GM21381 (cell line): ENCODE measurements around the gene KLHL29.

Experiments used
- ATAC-seq: cut with Tn5 transposase; IDR thresholded peaks from one replicate; pipeline ENCODE4 v1.9.1; 2021; ENCODE audit warnings: mild to moderate bottlenecking, moderate library complexity; ENCODE audit not compliant: unreplicated experiment

KLHL29 gene

DNA sequence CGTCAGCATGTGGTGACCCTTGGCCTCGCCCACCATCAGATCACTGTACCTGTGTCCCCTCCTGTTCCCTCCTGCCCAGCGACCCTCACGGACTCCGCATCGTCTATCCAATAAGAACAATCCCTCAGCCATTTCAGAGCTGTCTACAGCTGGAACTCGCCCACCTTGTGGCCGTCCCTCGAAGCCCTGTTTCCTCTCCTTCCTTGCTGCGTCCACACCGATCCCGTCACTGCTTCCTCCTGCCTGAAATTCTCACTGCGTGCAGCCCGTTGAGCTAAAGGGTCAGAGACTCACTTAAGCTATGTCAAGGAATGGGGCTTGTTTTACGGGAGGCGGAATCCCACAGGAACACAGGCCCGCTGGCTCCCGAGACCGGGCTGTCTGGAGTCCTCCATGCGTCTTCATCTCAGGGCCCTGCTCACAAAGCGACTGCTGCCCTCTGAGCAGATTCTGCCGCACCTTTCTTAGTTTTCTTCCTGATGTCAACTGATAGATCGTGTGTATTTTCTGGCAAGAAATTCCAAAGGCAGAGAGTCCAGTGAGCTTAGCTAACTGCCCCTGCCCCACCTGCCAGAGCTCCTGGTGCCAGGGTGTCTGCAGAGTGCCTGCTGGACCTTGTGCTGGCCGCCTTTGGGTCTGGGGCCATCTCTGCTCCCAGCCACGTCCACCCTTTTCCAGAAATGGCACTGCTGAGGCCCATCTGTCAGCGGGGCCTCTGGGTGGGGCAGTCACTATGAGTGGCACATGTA lies 35.3 kb downstream of the KLHL29 start:
- ATAC-seq: no peak

GRCh38 chr2:23420840-23421476 lies 36.0 kb downstream of the KLHL29 start:
- no peak for ATAC-seq

DNA sequence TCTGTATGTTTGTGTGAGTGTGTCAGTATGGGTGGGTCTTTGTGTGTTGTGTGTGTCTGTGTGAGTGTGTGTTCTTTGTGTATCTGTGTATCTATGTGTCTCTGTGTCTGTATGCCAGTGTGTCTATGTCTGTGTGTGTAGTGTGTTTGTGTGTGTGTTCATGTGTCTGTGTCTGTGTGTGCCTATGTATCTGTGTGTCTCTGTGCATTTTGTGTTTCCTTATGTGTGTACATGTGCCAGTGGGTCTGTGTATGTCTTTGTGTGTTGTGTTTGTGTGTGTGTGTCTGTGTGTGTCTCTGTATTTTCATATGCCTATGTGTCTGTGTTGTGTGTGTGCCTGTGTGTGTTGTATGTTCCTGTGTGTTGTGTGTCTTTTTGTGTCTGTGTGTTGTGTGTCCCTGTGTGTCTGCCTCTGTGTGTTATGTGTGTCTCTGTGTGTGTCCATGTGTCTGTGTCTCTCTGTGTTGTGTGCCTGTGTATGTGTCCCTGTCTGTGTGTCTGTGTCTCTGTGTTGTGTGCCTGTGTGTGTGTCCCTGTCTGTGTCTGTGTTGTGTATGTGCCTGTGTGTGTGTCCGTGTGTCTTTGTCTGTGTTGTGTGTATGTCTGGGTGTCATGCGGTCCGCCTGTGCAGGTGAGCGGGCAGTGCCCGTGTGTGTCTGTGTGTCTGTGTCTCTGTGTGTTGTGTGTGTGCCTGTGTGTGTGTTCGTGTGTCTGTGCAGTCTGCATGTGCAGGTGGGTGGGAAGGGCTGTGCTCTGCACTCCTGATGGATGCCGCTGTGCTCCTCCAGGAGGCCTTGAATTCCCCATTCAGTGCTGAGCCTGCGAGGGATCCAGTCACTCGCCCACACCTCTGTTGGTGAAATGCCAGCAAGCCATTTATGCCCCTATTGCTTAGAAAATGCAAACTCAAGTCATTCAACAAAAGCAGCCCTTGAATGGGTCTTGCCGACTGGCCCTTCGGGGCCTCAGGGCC lies 37.4 kb downstream of the KLHL29 start:
- ATAC-seq: no peak

- no peak for ATAC-seq
Measured at GRCh38 chr2:23423062-23423872, 38.3 kb downstream of the KLHL29 start.

GRCh38 chr2:23423873-23424680 lies 39.1 kb downstream of the KLHL29 start:
- ATAC-seq: no peak

GRCh38 chr2:23425338-23425871 lies 40.4 kb downstream of the KLHL29 start:
- ATAC-seq: no peak

- no peak for ATAC-seq
Measured at GRCh38 chr2:23425885-23426262, 40.9 kb downstream of the KLHL29 start.

- no peak for ATAC-seq
Measured at GRCh38 chr2:23426263-23426905, 41.4 kb downstream of the KLHL29 start.

GRCh38 chr2:23427350-23427749 lies 42.4 kb downstream of the KLHL29 start:
- ATAC-seq: no peak

- ATAC-seq: no peak
Measured at GRCh38 chr2:23427976-23428375, 43.0 kb downstream of the KLHL29 start.

DNA sequence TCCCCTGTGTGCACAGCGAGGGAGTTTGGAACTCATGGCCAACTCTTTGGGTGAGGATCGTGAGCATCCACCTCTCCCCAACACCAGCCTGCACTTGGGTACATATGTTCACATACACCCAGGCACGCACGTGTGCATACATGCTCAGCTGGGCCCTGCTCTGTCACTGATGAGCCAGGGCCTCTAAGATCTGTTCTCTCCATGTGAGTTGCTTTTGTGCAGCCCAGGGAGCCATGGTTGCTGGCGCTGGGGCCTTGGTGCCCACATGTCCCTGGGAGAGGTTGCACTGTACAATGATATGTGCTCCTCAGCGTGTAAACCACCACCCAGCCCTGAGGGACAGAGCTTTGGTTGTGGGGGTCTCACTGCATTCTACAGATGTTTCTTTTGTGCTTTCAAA lies 44.1 kb downstream of the KLHL29 start:
- no peak for ATAC-seq

DNA sequence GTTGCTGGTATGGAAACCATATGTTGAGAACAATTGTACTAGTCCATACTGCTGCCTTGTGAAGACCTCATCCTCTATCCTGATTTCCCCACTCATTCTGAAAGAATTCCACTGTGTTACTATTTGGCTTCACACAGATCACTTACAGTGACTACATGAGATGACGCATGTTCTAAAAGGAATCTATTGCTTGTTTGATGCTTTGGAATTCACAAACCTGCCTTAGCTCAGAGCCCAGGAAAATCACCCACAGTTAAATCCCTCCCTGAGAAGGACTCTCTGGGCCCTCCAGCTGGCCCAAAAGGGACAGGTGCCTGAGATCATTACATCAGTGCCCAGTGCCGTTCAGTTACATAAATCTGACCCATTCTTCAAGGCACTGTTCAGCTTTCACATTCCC lies 45.3 kb downstream of the KLHL29 start:
- ATAC-seq: no peak

GRCh38 chr2:23432531-23432930 lies 47.6 kb downstream of the KLHL29 start:
- ATAC-seq: no peak

- ATAC-seq: no peak
Measured at GRCh38 chr2:23433282-23433681, 48.3 kb downstream of the KLHL29 start.

GRCh38 chr2:23434721-23435121 lies 49.7 kb downstream of the KLHL29 start:
- ATAC-seq: no peak

DNA sequence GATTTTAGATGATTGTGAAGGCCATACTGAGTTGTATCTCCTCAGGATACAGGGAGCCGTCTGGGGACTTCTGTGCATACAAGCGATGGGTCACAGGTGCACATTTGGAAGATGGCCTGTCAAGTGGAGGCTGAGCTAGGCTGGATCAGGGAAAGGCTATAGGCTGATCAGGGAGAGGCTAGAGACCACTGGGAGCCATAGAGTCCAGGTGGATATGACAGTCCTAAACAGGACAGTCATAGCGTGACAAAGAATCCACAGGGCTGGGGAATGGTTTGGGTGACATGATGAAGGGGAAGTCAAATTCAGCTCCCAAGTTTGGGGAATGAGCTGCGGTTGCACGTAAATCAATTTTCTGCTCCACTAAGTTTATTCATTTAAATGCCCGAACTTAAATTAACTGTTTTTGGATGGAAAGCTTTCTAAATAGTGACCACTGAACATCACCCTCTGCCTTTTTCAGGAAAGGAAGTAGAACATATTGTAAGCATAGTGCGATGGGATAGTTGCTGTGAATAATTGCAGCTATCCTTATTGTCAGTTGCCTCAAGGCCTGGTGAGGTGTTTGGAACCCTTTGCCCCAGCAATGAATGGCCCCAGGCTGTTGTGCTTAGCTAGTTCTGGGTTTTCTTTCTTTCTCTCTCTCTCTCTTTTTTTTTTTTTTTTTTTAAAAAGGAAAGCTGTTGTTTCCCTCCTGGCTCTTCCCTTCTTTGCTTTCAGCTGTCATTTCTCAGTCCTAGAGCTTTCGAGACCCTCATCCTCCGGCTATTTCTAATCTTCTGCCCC lies 50.5 kb downstream of the KLHL29 start:
- no peak for ATAC-seq

- ATAC-seq: no peak
Measured at GRCh38 chr2:23436346-23437098, 51.5 kb downstream of the KLHL29 start.

GRCh38 chr2:23441414-23441813 lies 56.4 kb downstream of the KLHL29 start:
- ATAC-seq: no peak
